Gastrocnemius medialis (tissue), 4 donors: ENCODE results near the gene KCNIP1. TPM values are rescaled to one million over a fixed set of nuclear protein-coding genes. Genes with fewer than 3 reads are reported as not detected.

Experiments used
- ATAC-seq, 2 donors: fragments of 150-250 bp; one replicate each; pipeline ENCODE4 v1.9.1; 2016
- DNase-seq, 2 donors: peaks; one replicate each; pipeline ENCODE4 v3.0.0-alpha.2; 2019
- H3K27ac ChIP-seq, 4 donors: fragments of 200-600 bp; sonication (generic); 1 replicate in 1 of 4; 2 replicates in 3 of 4; pipeline ENCODE4 v1.5.1; 2016 to 2018; ENCODE audit warnings: mild to moderate bottlenecking in 2 of 4, moderate library complexity in 1 of 4
- H3K27me3 ChIP-seq, 3 donors: fragments of 200-600 bp; sonication (generic) in 2 of 3; 1 replicate in 1 of 3; 2 replicates in 2 of 3; pipeline versions ENCODE4 v1.5.1 to v1.6.0; 2016 to 2019; ENCODE audit warnings: mild to moderate bottlenecking in 1 of 3, moderate library complexity in 1 of 3
- H3K36me3 ChIP-seq, 2 donors: fragments of 200-600 bp; sonication (generic) in 1 of 2; one replicate each; pipeline ENCODE4 v1.5.1; 2017 to 2018
- H3K4me1 ChIP-seq, 2 donors: fragments of 200-600 bp; sonication (generic) in 1 of 2; one replicate each; pipeline ENCODE4 v1.5.1; 2016 to 2017; ENCODE audit warnings: mild to moderate bottlenecking in 2 of 2
- H3K4me3 ChIP-seq, 4 donors: fragments of 200-600 bp; sonication (generic) in 3 of 4; 1 replicate in 1 of 4; 2 replicates in 3 of 4; pipeline ENCODE4 v1.5.1; 2016 to 2019; ENCODE audit warnings: mild to moderate bottlenecking in 2 of 4
- H3K9me3 ChIP-seq, 3 donors: fragments of 200-600 bp; sonication (generic) in 2 of 3; 1 replicate in 1 of 3; 2 replicates in 2 of 3; pipeline ENCODE4 v1.5.1; 2016 to 2019
- CTCF ChIP-seq, 5 experiments: fragments of 450-650 bp in 3 of 5; fragments of 200-600 bp in 2 of 5; sonication (generic) in 2 of 5; IDR thresholded peaks in 4 of 5; conservative IDR thresholded peaks in 1 of 5; 1 replicate in 4 of 5; 2 replicates in 1 of 5; pipeline ENCODE4 v1.5.1; 2016 to 2019; ENCODE audit warnings: antibody characterized with exemption in 5 of 5, mild to moderate bottlenecking in 3 of 5, moderate library complexity in 3 of 5
- POLR2A ChIP-seq, 2 donors: fragments of 450-650 bp; IDR thresholded peaks; one replicate each; pipeline ENCODE4 v1.6.1; 2017; ENCODE audit warnings: antibody characterized with exemption in 2 of 2, mild to moderate bottlenecking in 2 of 2, moderate library complexity in 2 of 2
- in situ Hi-C, 4 donors: fragments of 200-750 bp; cut with MboI; loops; one replicate each; pipeline versions ENCODE4 v1.15.0 to v1.8.0; 2017; ENCODE audit warnings: low sequenced_read_pairs in 4 of 4
- intact Hi-C: fragments of 100-400 bp; cut with DNase I; formaldehyde crosslinking; loops from one replicate; pipeline ENCODE4 v1.15.1; 2023; ENCODE audit warnings: low total_unique reads
- total RNA-seq, 4 donors: library from RNA; depleted of rRNA; stranded (reverse); fragments of >200 nt; gene quantifications; one replicate each; pipeline versions ENCODE4 v1.1.0 to v1.2.3, GENCODE V29; 2016

KCNIP1 gene
- total RNA-seq, 4 donors from 2014 or later, result not detected

- Histone ChIP-seq H3K9me3 (no peaks in the 10 kb centered on the region), H3K27me3 (no peaks in the 10 kb centered on the region), H3K36me3 (no peaks in the 10 kb centered on the region), H3K4me3 (no peak overlapping the region), H3K27ac (no peak overlapping the region), H3K4me1 (no peaks in the 10 kb centered on the region)
- ATAC-seq (no peak), DNase-seq (no peak)
- intact Hi-C loops (no loop called here), in situ Hi-C loops (loop anchor here (5.0 to 10.0 kb wide), 2 partner anchors 178 to 185 kb away; no protein-coding TSS in a partner anchor)
- TF ChIP-seq CTCF (IDR thresholded peaks at IDR 0.05 in 4 of 5, conservative IDR thresholded peaks at IDR 0.05 in 1 of 5) (no peak), POLR2A (IDR thresholded peaks at IDR 0.05) (no peak)
Observed at GRCh38 chr5:170619869-170620268, 116.0 kb downstream of the KCNIP1 start.

- in situ Hi-C loops, result loop anchor here (5.0 to 10.0 kb wide), 2 partner anchors 181 to 188 kb away; no protein-coding TSS in a partner anchor
- DNase-seq (no peak), ATAC-seq (no peak)
- Histone ChIP-seq H3K9me3 (no peaks in the 10 kb centered on the region), H3K27me3 (no peaks in the 10 kb centered on the region), H3K4me1 (no peaks in the 10 kb centered on the region), H3K36me3 (no peaks in the 10 kb centered on the region), H3K4me3 (no peak overlapping the region), H3K27ac (no peak overlapping the region)
- TF ChIP-seq CTCF (IDR thresholded peaks at IDR 0.05 in 4 of 5, conservative IDR thresholded peaks at IDR 0.05 in 1 of 5), result no peak
- no peak for TF ChIP-seq POLR2A (IDR thresholded peaks at IDR 0.05)
- intact Hi-C loops, result no loop called here
Observed at GRCh38 chr5:170622933-170623332, 119.1 kb downstream of the KCNIP1 start.

- no peak for ATAC-seq
- in situ Hi-C loops, result loop anchor here (5.0 to 10.0 kb wide), 2 partner anchors 181 to 189 kb away; no protein-coding TSS in a partner anchor
- no peak for DNase-seq
Observed at GRCh38 chr5:170623576-170624181, 119.9 kb downstream of the KCNIP1 start.

GRCh38 chr5:170625221-170626165 lies 121.7 kb downstream of the KCNIP1 start:
- Histone ChIP-seq H3K27ac (no peak overlapping the region), H3K27me3 (no peaks in the 10 kb centered on the region), H3K9me3 (no peaks in the 10 kb centered on the region), H3K4me1 (no peaks in the 10 kb centered on the region), H3K4me3 (no peak overlapping the region), H3K36me3 (no peaks in the 10 kb centered on the region)
- intact Hi-C loops, result no loop called here
- in situ Hi-C loops, result loop anchor here in 3 of 4 donors (10.0 kb wide), 1 partner anchor 191 kb away; no protein-coding TSS in a partner anchor
- DNase-seq (no peak), ATAC-seq (no peak)
- TF ChIP-seq CTCF (IDR thresholded peaks at IDR 0.05 in 4 of 5, conservative IDR thresholded peaks at IDR 0.05 in 1 of 5) (no peak), POLR2A (IDR thresholded peaks at IDR 0.05) (no peak)

More at GRCh38 chr5:170623576-170624181, 119.9 kb downstream of the KCNIP1 start:
- H3K27ac ChIP-seq, result no peak overlapping the region
- TF ChIP-seq CTCF (IDR thresholded peaks at IDR 0.05 in 4 of 5, conservative IDR thresholded peaks at IDR 0.05 in 1 of 5), result peak in 3 of 5 experiments; percentile 26 to 35 (median 33)
- TF ChIP-seq POLR2A (IDR thresholded peaks at IDR 0.05), result no peak
- no peaks in the 10 kb centered on the region for H3K36me3 ChIP-seq
- intact Hi-C loops, result no loop called here
- no peaks in the 10 kb centered on the region for H3K4me1 ChIP-seq
- H3K4me3 ChIP-seq, result no peak overlapping the region
- no peaks in the 10 kb centered on the region for H3K9me3 ChIP-seq
- no peaks in the 10 kb centered on the region for H3K27me3 ChIP-seq
